ENCODE measurements around the gene GLIS1.

DNA sequence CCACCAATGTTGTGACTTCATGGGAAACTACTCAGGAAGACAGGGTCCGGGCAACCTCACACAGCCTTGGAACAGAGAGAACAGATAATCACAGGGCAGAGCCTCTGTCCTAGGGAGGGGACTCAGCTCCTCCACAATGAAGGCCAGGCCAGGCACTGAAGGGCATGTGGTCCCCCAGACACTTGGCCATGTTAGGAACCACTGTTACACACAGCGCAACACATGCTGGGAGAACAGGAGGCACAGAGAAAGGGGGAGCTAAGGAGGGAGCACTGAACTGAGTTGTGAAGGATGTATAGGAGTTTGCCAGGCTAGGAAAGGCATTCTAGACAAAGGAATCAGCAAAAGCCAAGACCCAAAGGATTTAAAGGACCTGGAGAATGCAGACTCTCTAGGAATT lies 152.2 kb downstream of the GLIS1 start:
- no peak for TF ChIP-seq SMAD4 (CRISPR knock-in tag; IDR thresholded peaks at IDR 0.05)
- TF ChIP-seq FOXK1 (CRISPR knock-in tag; IDR thresholded peaks at IDR 0.05): no peak
- no peak for TF ChIP-seq CTCF (IDR thresholded peaks at IDR 0.05)
- TF ChIP-seq, protein P1, sequence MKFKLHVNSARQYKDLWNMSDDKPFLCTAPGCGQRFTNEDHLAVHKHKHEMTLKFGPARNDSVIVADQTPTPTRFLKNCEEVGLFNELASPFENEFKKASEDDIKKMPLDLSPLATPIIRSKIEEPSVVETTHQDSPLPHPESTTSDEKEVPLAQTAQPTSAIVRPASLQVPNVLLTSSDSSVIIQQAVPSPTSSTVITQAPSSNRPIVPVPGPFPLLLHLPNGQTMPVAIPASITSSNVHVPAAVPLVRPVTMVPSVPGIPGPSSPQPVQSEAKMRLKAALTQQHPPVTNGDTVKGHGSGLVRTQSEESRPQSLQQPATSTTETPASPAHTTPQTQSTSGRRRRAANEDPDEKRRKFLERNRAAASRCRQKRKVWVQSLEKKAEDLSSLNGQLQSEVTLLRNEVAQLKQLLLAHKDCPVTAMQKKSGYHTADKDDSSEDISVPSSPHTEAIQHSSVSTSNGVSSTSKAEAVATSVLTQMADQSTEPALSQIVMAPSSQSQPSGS (CRISPR knock-in tag; IDR thresholded peaks at IDR 0.05; ENCODE audit: borderline replicate concordance, low read depth): no peak
- TF ChIP-seq, protein P2, sequence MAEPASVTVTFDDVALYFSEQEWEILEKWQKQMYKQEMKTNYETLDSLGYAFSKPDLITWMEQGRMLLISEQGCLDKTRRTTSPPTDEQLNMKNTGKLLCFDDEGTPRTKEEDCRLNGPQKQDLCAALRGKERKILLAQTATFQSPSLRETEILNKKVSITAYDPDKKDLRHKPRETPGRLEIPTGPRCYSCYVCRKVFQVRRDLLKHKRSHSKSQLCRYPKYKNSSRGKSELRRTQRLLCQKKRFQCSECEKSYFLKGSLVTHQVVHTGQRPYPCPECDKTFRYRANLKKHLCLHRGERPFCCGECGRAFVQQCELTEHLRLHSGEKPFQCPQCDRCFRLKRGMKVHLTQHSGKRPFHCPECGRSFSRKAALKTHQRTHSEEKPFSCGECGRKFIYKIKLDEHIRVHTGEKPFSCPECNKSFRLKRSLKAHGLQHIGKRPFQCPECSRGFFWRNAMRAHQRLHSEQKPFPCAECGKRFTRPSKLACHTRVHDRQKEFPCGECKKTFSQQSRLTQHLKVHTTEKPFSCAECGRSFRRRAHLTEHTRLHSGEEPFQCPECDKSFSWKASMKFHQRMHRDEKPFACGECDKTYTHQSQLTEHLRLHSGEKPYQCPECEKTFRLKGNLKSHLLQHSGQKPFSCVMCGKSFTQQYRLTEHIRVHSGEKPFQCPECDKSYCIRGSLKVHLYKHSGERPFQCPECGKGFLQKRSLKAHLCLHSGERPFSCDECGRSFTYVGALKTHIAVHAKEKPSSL (CRISPR knock-in tag; conservative IDR thresholded peaks at IDR 0.05): no peak
- no peak for TF ChIP-seq ATF3 (CRISPR knock-in tag; conservative IDR thresholded peaks at IDR 0.05)
- TF ChIP-seq MAX (CRISPR knock-in tag; IDR thresholded peaks at IDR 0.05): no peak
- TF ChIP-seq ZNF317 (CRISPR knock-in tag; IDR thresholded peaks at IDR 0.05; ENCODE audit: borderline replicate concordance, low read depth): no peak
- TF ChIP-seq USF2 (CRISPR knock-in tag; IDR thresholded peaks at IDR 0.05): no peak
